ENCODE measurements around the gene HIBADH. TPM values are rescaled to one million over a fixed set of nuclear protein-coding genes. Genes with fewer than 3 reads are reported as not detected.

The HIBADH gene
- total and polyA plus RNA-seq, 9 of the 15 experiments (the other 6 are each of a cell fraction or from before 2014, with no cell fraction given): 10.7 to 67.8 (median 36.9) TPM

GRCh38 chr7:27677912-27678612 is 15.4 kb upstream of the HIBADH start:
- BruUV-seq (replicated peaks): no TSS peak
- intact Hi-C loops (cut with micrococcal nuclease) (no loop called here), in situ Hi-C loops (cut with MboI) (no loop called here)
- Histone ChIP-seq H3K27ac (ENCODE audit: extremely low read depth, low read depth, low read length) (peak overlapping the region; percentile 60), H3K9me1 (ENCODE audit: control insufficient read depth, insufficient read depth, low read length) (no peaks in the 10 kb centered on the region), H3K79me2 (ENCODE audit: control insufficient read depth, insufficient read depth, low read length) (no peaks in the 10 kb centered on the region), H3K27me3 (ENCODE audit: control insufficient read depth in 2 of 2, insufficient read depth in 2 of 2, low read length in 2 of 2) (no peaks in the 10 kb centered on the region), H3K36me3 (ENCODE audit: control insufficient read depth, insufficient read depth, low read length) (no peaks in the 10 kb centered on the region), H3K9me3 (replicated peaks; ENCODE audit: control insufficient read depth, insufficient read depth, low read depth, low read length) (no peaks in the 10 kb centered on the region), H3K4me1 (replicated peaks in 1 of 2; ENCODE audit: control insufficient read depth in 2 of 2, insufficient read depth in 2 of 2, low read length in 2 of 2) (peaks cover 0 to 21% of the 10 kb centered on the region in 2 experiments; a peak in 3 of 5 replicates), H3K4me3 (no peak overlapping the region), H3K9ac (ENCODE audit: insufficient read depth in 1 of 2, low read depth in 2 of 2, low read length in 2 of 2) (0 out of 4 replicates have a peak overlapping the region, but pooled peaks of 1 of the 2 experiments have one; percentile 2), H3K4me2 (ENCODE audit: insufficient read depth, low read length) (peak overlapping the region; percentile 1; the same call in 1 of the 2 replicates), H2AFZ (ENCODE audit: low read depth, low read length) (peak overlapping the region; percentile 84), H4K20me1 (replicated peaks; ENCODE audit: control insufficient read depth, insufficient read depth, low read length) (no peaks in the 10 kb centered on the region)
- FAIRE-seq: peak; percentile 82
- ChIA-PET POLR2A (interaction anchor here (0.6 to 1.7 kb wide), 5 partner anchors 13 to 83 kb away, joined by 3 to 7 read pairs (median 4); partner anchors contain the start of gene HIBADH), CTCF (ENCODE audit: low intra/inter-chr PET ratio) (no interaction called here)
- WGBS (ENCODE audit: insufficient coverage, low coverage, missing lambda C conversion rate): 43% methylated on average over 3 of the region's 3 CpGs
- DNase-seq (ENCODE audit: extremely low read depth in 1 of 4, low spot score in 3 of 4): peak; percentile 19 to 64 (median 39)
- ATAC-seq: peak; percentile 91
- TF ChIP-seq SRSF7 (optimal IDR thresholded peaks at IDR 0.05; ENCODE audit: low read depth, low read length) (no peak), GTF2B (IDR thresholded peaks at IDR 0.05; ENCODE audit: extremely low read depth, insufficient read length) (no peak), SMARCA4 (IDR thresholded peaks at IDR 0.05) (peak; percentile 64; the same call in 1 of the 2 replicates), NFE2 (IDR thresholded peaks at IDR 0.05; ENCODE audit: low read depth) (peak; percentile 77), DPF2 (IDR thresholded peaks at IDR 0.05) (peak; percentile 56; the same call in 1 of the 2 replicates), ZC3H8 (IDR thresholded peaks at IDR 0.05) (no peak), ZNF699 (CRISPR knock-in tag; IDR thresholded peaks at IDR 0.05; ENCODE audit: insufficient replicate concordance) (no peak), POLR2A (conservative IDR thresholded peaks at IDR 0.05) (no peak), PHB (CRISPR knock-in tag; IDR thresholded peaks at IDR 0.05) (no peak), ZNF830 (CRISPR knock-in tag; IDR thresholded peaks at IDR 0.05) (no peak), MEIS2 (IDR thresholded peaks at IDR 0.05; ENCODE audit: partially characterized antibody) (peak; percentile 64), NUFIP1 (IDR thresholded peaks at IDR 0.05; ENCODE audit: partially characterized antibody) (no peak), NR2F6 (CRISPR knock-in tag; IDR thresholded peaks at IDR 0.05) (no peak), COPS2 (conservative IDR thresholded peaks at IDR 0.05) (no peak), MYNN (IDR thresholded peaks at IDR 0.05) (no peak), MYNN (CRISPR knock-in tag; IDR thresholded peaks at IDR 0.05) (no peak), RBM15 (IDR thresholded peaks at IDR 0.05; ENCODE audit: insufficient read depth, low read length) (no peak), SAP30 (IDR thresholded peaks at IDR 0.05; ENCODE audit: borderline replicate concordance, insufficient read depth, low read depth, low read length, poor library complexity, severe bottlenecking) (no peak)
- TF ChIP-seq, protein P1, sequence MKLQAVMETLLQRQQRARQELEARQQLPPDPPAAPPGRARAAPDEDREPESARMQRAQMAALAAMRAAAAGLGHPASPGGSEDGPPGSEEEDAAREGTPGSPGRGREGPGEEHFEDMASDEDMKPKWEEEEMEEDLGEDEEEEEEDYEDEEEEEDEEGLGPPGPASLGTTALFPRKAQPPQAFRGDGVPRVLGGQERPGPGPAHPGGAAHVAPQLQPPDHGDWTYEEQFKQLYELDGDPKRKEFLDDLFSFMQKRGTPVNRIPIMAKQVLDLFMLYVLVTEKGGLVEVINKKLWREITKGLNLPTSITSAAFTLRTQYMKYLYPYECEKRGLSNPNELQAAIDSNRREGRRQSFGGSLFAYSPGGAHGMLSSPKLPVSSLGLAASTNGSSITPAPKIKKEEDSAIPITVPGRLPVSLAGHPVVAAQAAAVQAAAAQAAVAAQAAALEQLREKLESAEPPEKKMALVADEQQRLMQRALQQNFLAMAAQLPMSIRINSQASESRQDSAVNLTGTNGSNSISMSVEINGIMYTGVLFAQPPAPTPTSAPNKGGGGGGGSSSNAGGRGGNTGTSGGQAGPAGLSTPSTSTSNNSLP (IDR thresholded peaks at IDR 0.05; ENCODE audit: borderline replicate concordance, low read depth, low read length): no peak
- TF ChIP-seq, protein P2, sequence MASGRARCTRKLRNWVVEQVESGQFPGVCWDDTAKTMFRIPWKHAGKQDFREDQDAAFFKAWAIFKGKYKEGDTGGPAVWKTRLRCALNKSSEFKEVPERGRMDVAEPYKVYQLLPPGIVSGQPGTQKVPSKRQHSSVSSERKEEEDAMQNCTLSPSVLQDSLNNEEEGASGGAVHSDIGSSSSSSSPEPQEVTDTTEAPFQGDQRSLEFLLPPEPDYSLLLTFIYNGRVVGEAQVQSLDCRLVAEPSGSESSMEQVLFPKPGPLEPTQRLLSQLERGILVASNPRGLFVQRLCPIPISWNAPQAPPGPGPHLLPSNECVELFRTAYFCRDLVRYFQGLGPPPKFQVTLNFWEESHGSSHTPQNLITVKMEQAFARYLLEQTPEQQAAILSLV (tag; IDR thresholded peaks at IDR 0.05): no peak
- TF ChIP-seq, protein P3, sequence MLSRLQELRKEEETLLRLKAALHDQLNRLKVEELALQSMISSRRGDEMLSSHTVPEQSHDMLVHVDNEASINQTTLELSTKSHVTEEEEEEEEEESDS (CRISPR knock-in tag; IDR thresholded peaks at IDR 0.05): no peak
